Right kidney (tissue), 1 donor: Measurements from ENCODE around the gene NCAPD3.

Source experiments
- DNase-seq: peaks from one replicate; pipeline ENCODE4 v3.0.0-alpha.2; 2016

Gene NCAPD3

DNA sequence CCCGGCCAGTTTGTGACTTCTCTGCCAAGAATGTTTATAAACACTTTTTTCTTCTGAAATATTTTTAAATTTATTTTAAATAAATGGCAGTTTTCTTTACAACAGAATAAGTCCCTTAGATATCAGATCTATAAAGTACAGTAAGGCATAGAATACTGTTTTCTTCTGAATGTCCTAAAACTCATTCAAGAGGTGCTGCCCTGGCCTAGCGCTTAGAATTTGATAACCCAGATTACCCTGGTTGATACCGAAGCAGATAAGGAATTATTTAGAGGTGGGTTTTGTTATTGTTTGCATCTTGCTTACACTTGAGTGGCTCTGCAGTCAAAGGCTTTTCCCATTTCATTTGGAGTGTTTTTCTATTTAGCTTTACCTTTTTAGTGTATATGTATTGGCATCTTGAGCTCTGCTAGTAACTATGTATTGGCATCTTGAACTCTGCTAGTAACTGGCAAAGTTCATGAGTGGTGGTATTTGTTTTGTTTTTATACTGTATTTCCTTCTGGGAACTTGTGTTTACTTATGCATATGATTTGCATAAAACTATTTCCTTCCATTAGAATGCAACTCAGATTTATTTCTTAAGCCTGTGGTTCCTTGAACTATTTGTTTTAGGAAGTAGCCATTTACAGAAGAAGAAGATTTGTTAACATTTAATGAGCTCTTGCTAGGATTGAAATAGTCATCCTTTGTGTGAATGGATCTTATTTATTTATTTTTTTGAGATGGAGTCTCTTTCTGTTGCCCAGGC is 30.8 kb upstream of the NCAPD3 start:
- DNase-seq, result no peak

DNA sequence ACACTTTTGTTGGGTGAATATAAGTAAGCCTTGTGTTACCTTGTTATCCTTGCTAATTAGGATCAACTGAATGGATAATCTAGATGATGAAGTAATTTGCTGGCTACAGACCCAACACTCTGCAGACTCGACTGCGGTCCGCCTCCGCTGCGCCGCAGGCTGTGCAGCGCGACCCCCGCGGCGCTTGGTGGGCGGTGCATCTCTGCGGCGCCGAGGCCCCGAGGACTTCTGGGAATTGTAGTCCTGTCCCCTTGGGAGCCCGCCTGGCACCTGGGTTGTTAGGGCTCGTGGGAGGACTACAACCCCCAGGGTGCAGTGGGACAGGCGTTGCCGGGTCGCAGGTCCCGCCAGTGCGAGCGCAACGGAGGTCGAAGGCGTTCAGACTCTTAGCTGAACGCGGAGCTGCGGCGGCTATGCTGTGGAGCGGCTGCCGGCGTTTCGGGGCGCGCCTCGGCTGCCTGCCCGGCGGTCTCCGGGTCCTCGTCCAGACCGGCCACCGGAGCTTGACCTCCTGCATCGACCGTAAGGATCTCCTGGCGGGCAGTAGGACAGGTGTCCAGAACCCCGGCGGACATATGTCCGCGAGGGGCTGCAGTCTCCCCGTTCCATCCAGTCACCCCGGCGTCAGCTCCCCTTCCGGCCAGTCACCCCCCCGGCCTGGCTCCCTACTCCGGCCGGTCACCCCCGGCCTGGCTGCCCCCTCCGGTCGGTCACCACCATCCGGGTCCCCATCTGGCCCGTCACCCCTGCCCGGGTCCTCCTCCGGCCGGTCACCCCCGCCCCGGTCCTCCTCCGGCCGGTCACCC is 29.6 kb upstream of the NCAPD3 start, which contains the start of the genes ACAD8 and THYN1:
Gene ACAD8 (plus strand): TSS at position 381 of the 806 bp plus-strand sequence. CDS start 33 bp downstream, at position 414.
Gene THYN1 (minus strand): TSS at position 165 of the 806 bp plus-strand sequence. CDS start 470 bp downstream, outside the sequence.
- peak; percentile 93 for DNase-seq

DNA sequence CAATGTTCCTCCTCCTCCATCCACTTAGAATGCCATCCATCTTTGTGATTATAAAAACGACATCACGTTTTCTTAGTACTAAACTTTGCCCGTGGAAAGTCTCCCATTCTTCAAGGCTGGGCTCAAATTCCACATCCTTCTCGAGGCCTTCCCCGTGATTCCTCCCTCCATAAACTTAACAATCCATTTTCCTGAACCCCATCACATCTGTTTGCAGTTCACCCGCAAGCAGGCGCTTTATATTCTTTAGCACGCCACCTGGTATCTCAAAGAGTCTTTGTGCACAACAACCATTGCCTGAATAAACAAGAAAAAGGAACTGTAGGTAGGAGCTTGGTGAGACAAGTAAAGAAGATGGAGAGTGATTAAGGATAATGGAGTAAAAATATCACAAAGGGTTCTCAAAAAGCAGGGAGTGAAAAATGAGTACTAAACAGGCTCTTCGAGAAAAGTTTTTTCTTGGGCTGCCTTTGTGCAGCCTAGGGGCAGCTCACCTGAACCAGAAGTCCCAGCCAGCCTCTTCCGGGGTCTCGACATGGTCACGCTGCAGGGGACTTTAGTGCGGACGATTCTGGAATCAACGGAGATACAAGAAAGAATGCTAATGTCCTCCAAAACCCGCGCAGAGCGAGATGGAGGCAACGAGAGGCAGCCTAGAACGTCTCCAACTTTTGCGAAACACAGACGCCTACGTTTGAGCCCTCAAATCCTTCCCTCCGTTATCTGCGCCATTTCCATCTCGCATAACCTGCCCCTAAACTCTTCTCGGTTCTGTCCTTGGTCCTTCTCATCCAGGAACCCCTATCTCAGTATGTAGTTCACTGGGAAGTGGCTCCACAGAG is 28.8 kb upstream of the NCAPD3 start:
- DNase-seq, result no peak

DNA sequence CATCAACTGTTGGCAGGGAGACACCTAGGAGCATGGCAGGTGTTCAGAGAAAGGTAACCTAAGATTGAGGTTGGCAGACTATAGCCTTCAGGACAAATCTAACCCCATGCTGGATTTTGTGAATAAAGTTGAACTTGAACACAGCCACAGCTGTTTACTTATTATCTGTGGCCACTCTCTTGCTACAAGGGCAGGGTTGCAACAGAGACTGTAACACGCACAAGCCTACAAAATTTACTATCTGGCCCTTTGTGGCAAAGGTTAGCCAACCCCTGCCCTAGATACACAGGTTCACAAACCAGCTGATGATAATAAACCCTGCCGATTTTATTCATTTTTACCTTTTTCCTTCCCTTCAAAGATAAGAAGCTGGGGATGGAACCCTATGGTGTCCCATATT is 26.9 kb upstream of the NCAPD3 start:
- no peak for DNase-seq

DNA sequence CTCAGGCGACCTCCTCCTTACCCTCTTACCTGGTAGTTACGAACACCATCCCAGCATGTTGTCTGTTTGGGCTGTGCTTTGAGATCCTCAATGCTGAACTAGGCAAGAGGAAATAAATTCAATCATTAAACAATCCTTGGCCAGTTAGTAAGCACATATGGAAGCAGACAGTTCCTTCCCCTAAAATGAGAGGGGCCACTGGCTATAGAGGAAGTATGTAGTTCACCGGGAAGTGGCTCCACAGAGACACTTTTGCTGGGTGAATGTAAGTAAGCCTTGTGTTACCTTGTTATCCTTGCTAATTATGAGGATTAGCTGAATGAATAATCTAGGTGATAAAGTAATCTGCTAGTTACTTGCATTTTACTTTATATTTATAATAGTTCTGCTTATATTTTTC is 26.5 kb upstream of the NCAPD3 start:
- DNase-seq, result no peak

DNA sequence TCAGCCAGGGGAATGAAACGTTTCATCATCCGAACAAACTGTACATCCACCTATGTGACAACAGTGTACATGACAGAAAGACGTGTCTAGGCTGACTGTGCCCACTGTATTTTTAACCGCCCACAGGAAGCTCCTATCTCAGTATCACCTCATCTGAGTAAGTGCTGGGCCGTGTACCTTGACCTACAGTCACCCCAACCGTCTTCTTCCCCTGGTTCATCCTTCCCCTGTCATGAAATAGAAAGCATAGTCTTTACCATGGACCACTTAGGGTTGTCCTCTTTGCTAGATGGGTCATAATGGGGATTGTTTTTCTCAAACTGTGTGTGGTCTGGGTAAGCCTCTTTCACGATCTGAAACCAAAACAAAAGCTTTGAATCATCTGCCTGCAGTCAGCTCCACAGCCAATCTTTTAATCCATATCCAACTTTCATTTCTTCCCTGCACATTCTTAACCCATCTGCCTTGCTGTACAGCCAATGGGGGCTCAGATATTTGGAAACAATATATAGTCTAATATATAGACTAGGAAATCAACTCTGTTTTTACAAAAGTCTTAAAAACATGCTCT is 25.2 kb upstream of the NCAPD3 start:
- no peak for DNase-seq

DNA sequence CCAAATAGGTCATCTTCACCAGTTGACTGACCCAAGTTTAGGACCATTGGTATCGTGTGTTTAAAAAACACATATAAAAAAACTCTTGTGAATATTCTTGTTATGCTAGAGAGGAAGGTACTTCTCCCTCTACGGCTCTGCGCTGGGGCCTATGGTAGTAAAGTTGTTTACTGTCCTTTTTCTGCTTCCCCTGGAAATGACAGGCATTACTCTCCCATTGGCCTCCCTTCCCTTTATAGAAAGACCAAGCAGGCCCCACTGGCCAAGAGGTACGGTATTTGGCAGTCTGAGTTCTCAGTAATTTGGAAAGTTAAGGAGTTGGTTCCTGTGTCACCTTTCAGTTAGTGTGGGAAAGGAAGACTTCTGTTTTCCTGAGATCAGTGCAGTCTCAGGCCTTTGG is 22.9 kb upstream of the NCAPD3 start:
- DNase-seq, result no peak

DNA sequence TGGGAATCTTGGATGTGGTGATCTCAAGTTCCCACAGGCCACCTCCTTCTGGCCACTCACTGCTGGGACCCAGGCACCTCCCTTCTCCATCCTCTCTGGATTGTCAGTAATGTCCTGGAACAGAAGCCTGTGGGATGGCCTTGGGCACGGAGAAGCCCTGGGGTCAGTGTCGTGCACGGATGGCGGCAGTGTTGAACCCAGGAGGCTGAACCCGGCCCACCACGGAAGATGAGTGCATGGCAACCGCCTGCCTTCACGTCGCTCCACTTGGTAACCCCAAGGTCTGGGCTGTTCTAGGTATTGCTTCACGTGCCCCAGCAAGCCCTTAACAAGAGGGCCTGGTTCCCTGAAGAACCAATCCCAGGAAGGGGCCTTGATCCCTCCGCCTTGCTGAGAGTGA is 22.3 kb upstream of the NCAPD3 start:
- no peak for DNase-seq

DNA sequence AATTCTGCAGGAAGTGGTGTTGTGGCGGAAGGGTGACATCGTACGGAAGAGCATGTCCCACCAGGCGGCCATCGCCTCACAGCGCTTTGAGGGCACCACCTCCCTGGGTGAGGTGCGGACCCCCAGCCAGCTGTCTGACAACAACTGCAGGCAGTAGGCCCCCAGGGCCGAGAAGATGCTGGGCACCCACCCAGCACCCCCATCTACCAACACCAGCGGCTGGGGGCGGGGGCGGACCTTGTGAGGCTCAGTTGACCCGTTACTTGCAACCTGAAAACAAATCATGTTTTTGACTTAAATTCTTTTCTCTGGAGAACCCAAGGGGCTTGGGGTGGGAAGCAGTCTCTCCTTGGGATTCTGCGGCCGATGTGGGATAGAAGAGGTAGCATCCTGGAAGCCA is 21.7 kb upstream of the NCAPD3 start:
- no peak for DNase-seq

DNA sequence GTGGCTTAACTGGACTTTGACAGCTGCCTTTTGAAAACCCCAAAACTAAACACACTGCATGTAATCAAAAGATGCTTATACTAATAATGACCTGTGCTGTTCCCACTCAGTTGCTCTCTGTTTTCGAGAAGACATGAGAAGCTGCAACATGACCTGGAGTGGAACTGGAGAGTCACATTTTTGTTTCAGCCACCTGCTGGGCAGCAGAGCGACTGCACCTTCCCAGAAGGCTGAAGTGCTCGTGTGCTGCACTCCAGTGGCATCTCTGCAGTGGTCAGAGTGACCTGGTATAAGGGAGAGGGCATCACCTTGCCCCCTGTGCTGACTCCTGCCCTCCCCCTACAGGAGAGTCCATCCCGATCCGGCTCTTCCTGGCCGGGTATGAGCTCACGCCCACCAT is 20.8 kb upstream of the NCAPD3 start:
- DNase-seq, result no peak

DNA sequence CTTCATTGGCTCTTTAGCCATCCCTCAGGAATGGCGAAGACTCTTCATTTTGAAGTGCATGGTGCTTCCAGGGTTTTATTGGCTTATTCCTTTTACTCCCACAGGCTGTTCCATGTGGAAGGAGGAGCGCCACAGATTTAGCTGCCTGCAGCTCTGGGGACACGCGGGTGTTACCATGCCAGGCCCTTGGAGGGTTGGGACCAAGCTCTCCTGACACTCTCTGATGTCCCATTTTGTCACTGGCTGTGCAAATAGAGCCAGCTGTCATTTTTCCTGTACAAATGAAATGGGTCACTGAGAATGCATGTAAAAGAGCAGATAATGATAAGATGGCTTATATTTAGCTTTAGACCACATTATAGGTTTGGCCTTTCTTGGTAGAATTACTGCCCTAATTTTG is 20.1 kb upstream of the NCAPD3 start:
- DNase-seq, result no peak

DNA sequence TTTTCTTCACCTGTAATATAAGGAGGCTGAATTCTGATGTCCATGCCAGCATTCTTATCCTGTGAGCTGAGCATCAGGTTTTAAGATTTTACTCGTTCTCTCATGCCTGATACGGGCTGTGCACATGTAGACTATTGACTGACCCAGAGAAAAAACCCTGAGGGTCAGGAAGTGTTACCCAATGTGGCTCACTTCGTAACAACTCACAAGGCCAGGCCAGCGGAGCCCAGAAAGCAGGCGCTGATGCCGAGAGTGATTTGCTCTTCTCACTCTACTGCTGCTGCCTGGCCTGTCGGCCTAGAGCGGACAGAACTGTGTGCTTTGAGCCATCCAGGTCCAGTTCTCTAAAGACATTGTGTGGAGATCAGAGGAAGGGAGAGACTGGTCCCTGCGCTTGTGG is 18.6 kb upstream of the NCAPD3 start:
- DNase-seq, result no peak

DNA sequence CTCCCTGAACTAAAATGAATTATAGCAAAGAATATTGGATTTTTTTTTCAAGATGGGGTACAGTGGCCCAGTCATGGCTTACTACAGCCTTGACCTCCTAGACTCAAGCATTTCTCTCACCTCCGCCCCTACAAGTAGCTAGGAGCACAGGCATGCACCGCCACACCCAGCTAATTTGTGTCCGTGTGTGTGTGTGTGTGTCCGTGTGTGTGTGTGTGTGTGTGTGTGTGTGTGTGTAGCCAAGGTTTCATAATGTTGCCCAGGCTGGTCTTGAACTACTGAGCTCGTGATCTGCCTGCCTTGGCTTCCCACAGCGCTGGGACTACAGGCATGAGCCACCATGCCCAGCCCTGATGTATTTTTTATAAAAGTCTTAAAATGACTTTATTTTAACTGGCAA is 16.8 kb upstream of the NCAPD3 start:
- no peak for DNase-seq

DNA sequence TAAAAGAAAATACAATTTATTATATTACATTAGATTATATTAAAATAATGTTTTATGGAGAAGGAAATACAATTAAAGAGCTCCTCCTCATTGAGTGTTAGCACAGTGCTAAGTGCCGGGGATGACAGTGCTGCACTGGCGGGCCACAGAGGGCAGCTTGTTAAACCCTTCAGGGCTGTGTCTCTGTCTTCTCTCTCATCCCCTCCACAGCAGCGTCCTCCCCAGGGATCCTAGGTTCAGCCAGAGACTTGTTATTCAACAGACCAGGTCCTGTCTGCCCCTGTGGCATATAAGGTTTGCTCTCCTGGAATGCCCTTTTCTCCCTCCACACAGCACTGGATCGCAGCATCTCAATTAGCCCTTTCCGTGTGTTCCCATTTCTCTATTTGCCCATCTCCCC is 15.2 kb upstream of the NCAPD3 start:
- DNase-seq, result no peak

DNA sequence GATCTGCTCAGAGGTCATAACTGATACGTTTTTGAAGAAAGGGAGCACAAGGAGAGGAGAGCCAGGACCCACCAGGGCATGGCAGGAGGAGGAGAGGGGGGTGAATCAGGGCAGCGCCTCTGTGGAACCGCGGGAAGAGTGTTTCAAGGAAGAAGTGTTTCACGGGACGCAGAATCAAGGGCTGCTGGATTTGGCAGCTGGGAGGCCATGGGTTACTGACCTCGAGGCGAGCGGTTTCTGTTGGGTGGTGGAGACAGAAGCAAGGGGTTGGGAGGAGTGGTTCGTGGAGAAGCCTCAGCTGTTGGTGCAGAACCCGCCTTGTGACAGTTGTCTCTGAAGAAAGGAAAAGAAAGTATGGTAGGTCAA is 13.8 kb upstream of the NCAPD3 start:
- no peak for DNase-seq

DNA sequence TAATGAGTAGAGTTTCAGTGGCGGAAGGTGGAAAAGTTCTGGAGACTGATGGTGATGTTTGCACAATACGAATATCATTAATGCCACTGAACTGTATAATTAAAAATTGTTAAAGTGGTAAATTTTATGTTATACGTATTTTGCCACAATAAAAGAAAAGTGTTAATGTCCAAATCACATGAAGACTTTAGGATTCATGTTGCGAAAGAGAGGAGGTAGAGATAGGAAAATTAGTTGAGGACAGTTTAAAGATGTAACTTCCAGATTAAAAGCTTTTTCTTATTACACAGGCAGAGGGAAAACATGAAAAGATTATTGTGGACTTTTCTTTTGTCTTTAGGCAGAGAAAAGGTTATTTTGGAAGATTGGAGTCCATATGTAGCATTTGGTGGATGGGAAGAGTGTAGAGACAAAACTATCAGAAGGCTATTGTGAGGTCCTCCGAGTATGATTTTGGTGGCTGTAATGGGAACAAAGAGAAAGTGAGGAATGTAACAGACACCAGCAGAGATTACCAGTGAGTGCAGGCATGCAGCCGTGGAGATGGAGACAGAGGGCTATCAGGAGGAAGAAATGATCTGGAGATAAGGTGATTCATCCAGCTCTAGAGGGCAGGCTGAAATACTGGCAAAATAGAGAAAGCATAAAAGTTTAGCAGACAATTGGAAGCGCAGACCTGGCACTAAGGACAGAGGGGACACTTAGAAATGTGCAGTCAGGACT is 13.2 kb upstream of the NCAPD3 start:
- DNase-seq, result no peak

DNA sequence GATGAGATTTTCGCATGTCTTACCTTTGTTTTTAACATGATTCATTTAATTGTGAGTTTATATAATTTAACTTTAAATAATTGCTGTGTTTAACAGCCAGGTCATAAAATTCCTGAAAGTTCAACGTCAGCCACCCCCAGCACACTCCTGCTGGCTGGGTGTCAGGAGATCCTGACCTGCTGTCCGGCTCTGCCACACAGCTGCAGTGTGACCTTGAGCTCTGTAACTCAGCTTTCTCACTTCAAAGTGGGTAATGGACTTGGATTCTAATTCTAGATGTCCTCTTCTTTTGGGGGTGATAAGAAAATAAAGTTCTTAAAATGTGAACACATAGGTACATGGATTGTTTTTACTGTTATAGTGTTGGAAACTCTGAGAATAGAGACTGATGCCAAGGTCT is 11.6 kb upstream of the NCAPD3 start:
- no peak for DNase-seq

DNA sequence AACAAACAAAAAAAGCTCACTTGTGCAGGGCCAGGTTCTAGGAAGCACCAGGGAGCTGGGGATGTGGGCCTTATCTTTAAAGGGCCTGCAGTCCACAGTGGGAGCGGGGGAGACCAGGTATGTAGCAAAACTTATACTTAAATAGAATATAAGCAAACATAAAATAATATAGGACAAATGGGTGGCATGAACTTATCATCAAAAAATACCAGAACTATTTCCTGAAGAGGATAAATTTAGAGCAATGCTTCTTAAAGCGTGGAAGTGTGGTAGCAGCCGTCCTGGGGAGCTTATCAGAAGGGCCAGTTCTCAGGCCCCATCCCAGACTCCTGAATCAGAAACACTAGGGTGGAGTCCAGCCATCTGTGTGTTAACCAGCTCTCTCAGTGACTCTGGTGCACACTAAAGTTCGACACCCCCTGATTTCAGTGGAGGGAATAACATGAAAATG is 10.0 kb upstream of the NCAPD3 start:
- DNase-seq, result no peak

DNA sequence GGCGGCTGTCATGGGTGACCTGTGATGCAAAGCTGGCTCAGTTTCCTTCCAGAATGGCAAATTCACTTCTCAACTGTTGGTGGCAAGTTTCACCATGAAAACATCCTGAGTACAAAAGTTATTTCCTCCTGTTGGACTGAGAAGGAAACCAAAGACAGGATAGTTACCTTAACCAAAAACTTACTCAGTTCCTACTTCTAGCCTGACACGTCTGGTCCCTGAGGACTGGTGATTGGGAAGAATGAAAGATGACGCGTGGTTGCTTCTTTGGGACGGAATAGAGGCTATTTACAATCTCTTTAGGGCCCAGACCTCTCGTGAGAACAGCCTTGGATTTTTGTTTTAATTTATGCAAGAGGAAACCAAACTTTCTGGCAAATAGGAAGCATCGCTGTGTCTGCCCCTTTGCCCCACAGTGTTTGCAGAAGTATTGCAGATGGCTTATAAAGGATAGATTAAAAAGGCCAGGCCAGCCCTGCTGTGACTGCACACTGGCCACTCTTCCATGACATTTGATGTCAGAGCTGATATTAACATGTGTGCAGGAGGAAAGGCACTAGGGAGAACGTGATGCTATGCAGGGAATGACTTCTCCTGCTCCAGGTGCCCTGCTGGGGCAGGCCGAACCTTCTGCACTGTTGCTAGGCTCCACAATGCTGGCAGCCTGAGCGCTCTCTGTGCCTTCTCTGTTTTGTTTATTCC is 8.3 kb upstream of the NCAPD3 start:
- DNase-seq, result no peak

DNA sequence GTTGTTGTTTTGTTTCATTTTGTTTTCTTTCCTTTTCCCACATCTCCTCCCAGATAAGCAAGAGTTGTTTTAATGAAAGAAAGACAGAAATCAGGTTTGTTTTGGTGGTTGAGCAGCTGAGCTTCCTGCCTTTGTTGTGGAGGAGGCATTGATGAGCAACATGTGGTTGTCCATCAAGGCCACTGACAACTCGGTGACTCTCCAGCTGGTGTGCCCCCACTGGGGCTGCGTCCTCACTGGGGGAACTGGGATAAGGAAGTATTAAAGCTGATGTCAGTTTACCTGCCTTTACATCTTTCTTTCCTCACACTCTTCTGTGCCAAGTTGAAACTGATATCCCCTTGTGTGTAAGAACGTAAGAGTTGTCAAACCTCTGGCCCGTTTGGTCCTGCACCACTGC is 6.6 kb upstream of the NCAPD3 start:
- no peak for DNase-seq

DNA sequence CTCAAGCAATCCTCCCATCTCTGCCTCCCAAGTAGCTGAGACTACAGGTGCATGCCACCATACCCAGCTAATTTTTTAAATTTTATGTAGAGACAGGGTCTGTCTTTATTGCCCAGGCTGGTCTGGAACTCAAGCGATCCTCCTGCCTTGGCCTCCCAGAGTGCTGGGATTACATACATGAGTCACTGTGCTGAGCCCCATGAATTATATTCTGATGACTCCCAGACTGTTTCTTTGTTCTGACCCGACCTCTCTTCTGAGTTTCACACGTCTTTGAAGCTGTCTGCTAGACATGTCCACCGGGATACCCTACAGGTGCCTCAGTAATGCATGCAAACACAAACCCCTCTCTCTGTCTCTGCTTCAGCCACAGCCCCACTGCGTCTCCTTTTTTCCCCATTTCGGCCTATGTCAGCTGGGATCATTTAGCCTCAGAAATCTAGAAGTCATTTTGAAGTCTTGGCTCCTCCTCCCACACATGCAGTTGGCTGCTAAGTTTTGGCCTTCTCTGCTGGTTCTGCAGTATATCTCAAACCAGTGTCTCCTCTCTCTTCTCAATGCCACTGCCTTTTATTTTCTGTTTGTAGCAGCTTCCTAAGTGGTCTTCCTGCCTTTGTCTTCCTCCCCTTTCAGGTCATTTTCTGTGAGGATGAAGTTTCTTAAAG is 5.5 kb upstream of the NCAPD3 start:
- no peak for DNase-seq
